Activated CD8-positive, alpha-beta memory T cell treated with anti-CD3 and anti-CD28 coated beads for 36 hours (primary cell): Measurements from ENCODE around the gene CTTNBP2. TPM values are rescaled to one million over a fixed set of nuclear protein-coding genes. Genes with fewer than 3 reads are reported as not detected.

Experiments used
- CTCF ChIA-PET: fragments of 350-600 bp; sonication (Branson Sonifier 250); formaldehyde crosslinking; loops from one replicate; lab custom pipeline; 2021; ENCODE audit warnings: antibody characterized with exemption; lab: Charles Lee
- POLR2A ChIA-PET: fragments of 350-600 bp; sonication (Branson Sonifier 250); formaldehyde crosslinking; loops from one replicate; lab custom pipeline; 2021; ENCODE audit warnings: antibody characterized with exemption; lab: Charles Lee
- total RNA-seq, 2 experiments: library from RNA; stranded (reverse); gene quantifications; one replicate each; pipeline ENCODE4 v1.2.3, GENCODE V29; 2021

Gene CTTNBP2
- total RNA-seq, 2 experiments from 2014 or later = not detected

GRCh38 chr7:117871778-117872538 is 1.3 kb downstream of the CTTNBP2 start:
- CTCF ChIA-PET = no interaction called here
- POLR2A ChIA-PET = no interaction called here

GRCh38 chr7:117871401-117871777 is 1.9 kb downstream of the CTTNBP2 start:
- ChIA-PET POLR2A (no interaction called here), CTCF (no interaction called here)

- ChIA-PET CTCF (no interaction called here), POLR2A (no interaction called here)
Observed at GRCh38 chr7:117870448-117871130, 2.7 kb downstream of the CTTNBP2 start.

GRCh38 chr7:117869374-117869773 is 3.9 kb downstream of the CTTNBP2 start:
- ChIA-PET CTCF (no interaction called here), POLR2A (interaction anchor here (0.5 kb wide), 1 partner anchor 291 kb away, joined by 3 read pairs; no protein-coding TSS in a partner anchor)

- POLR2A ChIA-PET = no interaction called here
Observed at GRCh38 chr7:117863618-117864017, 9.6 kb downstream of the CTTNBP2 start.

GRCh38 chr7:117862378-117862777 is 10.9 kb downstream of the CTTNBP2 start:
- ChIA-PET POLR2A (no interaction called here), CTCF (no interaction called here)

More at GRCh38 chr7:117863618-117864017, 9.6 kb downstream of the CTTNBP2 start:
- CTCF ChIA-PET = no interaction called here

- CTCF ChIA-PET = no interaction called here
- POLR2A ChIA-PET = no interaction called here
Observed at GRCh38 chr7:117859246-117859812, 13.9 kb downstream of the CTTNBP2 start.

GRCh38 chr7:117858712-117859111 is 14.5 kb downstream of the CTTNBP2 start:
- CTCF ChIA-PET = no interaction called here
- POLR2A ChIA-PET = no interaction called here

- ChIA-PET POLR2A (no interaction called here), CTCF (interaction anchor here (0.7 kb wide), 1 partner anchor 34 kb away, joined by 3 read pairs; no protein-coding TSS in a partner anchor)
Observed at GRCh38 chr7:117857718-117858117, 15.5 kb downstream of the CTTNBP2 start.

GRCh38 chr7:117856196-117856595 is 17.0 kb downstream of the CTTNBP2 start:
- ChIA-PET POLR2A (no interaction called here), CTCF (no interaction called here)

- ChIA-PET CTCF (no interaction called here), POLR2A (no interaction called here)
Observed at GRCh38 chr7:117854186-117854585, 19.1 kb downstream of the CTTNBP2 start.

- ChIA-PET CTCF (no interaction called here), POLR2A (no interaction called here)
Observed at GRCh38 chr7:117848941-117849340, 24.3 kb downstream of the CTTNBP2 start.

- POLR2A ChIA-PET = no interaction called here
- CTCF ChIA-PET = no interaction called here
Observed at GRCh38 chr7:117844678-117845077, 28.6 kb downstream of the CTTNBP2 start.

GRCh38 chr7:117841611-117842010 is 31.6 kb downstream of the CTTNBP2 start:
- ChIA-PET POLR2A (no interaction called here), CTCF (no interaction called here)

- POLR2A ChIA-PET = no interaction called here
- CTCF ChIA-PET = no interaction called here
Observed at GRCh38 chr7:117841011-117841410, 32.2 kb downstream of the CTTNBP2 start.

GRCh38 chr7:117839507-117839906 is 33.7 kb downstream of the CTTNBP2 start:
- POLR2A ChIA-PET = no interaction called here
- CTCF ChIA-PET = no interaction called here

GRCh38 chr7:117837841-117838240 is 35.4 kb downstream of the CTTNBP2 start:
- ChIA-PET POLR2A (no interaction called here), CTCF (no interaction called here)

GRCh38 chr7:117835016-117835664 is 38.1 kb downstream of the CTTNBP2 start:
- CTCF ChIA-PET = no interaction called here
- POLR2A ChIA-PET = no interaction called here

GRCh38 chr7:117830422-117830954 is 42.8 kb downstream of the CTTNBP2 start:
- POLR2A ChIA-PET = no interaction called here
- CTCF ChIA-PET = no interaction called here
